GM23248 (cell line): Measurements from ENCODE around the gene EFNA1. TPM values are rescaled to one million over a fixed set of nuclear protein-coding genes. Genes with fewer than 3 reads are reported as not detected.

Experiments
- DNase-seq: peaks from one replicate; pipeline ENCODE4 v3.0.0-alpha.2; 2015
- H2AFZ ChIP-seq: fragments of 200-600 bp; sonication (generic); 2 replicates; pipeline ENCODE4 v1.6.1; 2016; ENCODE audit warnings: antibody characterized with exemption
- H3F3A ChIP-seq: fragments of 200-600 bp; sonication (generic); 2 replicates; pipeline ENCODE4 v1.6.1; 2016; ENCODE audit warnings: mild to moderate bottlenecking, antibody characterized with exemption, mixed run types; ENCODE audit not compliant: insufficient read depth
- H3K27ac ChIP-seq: fragments of 200-600 bp; sonication (generic); 2 replicates; pipeline ENCODE4 v1.5.1; 2016; ENCODE audit warnings: mild to moderate bottlenecking
- H3K27me3 ChIP-seq: fragments of 200-600 bp; sonication (generic); replicated peaks from 2 replicates; pipeline ENCODE4 v1.6.1; 2016; ENCODE audit warnings: mild to moderate bottlenecking; ENCODE audit not compliant: insufficient read depth
- H3K36me3 ChIP-seq: fragments of 200-600 bp; sonication (generic); 2 replicates; pipeline ENCODE4 v1.6.1; 2016; ENCODE audit warnings: low read depth, mild to moderate bottlenecking
- H3K4me1 ChIP-seq: fragments of 200-600 bp; sonication (generic); 2 replicates; pipeline ENCODE4 v1.6.1; 2016; ENCODE audit warnings: mild to moderate bottlenecking; ENCODE audit not compliant: insufficient read depth
- H3K4me2 ChIP-seq: fragments of 200-600 bp; sonication (generic); one replicate; pipeline ENCODE4 v1.6.1; 2016; ENCODE audit warnings: mild to moderate bottlenecking; ENCODE audit not compliant: unreplicated experiment
- H3K4me3 ChIP-seq: fragments of 200-600 bp; sonication (generic); 2 replicates; pipeline ENCODE4 v1.5.1; 2016; ENCODE audit warnings: mild to moderate bottlenecking
- H3K79me2 ChIP-seq: fragments of 200-600 bp; sonication (generic); 2 replicates; pipeline ENCODE4 v1.6.1; 2016; ENCODE audit warnings: mild to moderate bottlenecking; ENCODE audit not compliant: insufficient read depth
- H3K9ac ChIP-seq: fragments of 200-600 bp; sonication (generic); 2 replicates; pipeline ENCODE4 v1.6.1; 2016; ENCODE audit warnings: mild to moderate bottlenecking
- H3K9me2 ChIP-seq: fragments of 200-600 bp; sonication (generic); 2 replicates; pipeline ENCODE4 v1.6.1; 2016; ENCODE audit warnings: mixed run types, mild to moderate bottlenecking, moderate library complexity; ENCODE audit not compliant: insufficient read depth
- H3K9me3 ChIP-seq: fragments of 200-600 bp; sonication (generic); one replicate; pipeline ENCODE4 v1.6.1; 2017; ENCODE audit warnings: low read depth
- H4K20me1 ChIP-seq: fragments of 200-600 bp; sonication (generic); 2 replicates; pipeline ENCODE4 v1.6.0; 2016; ENCODE audit not compliant: insufficient read depth
- EZH2 ChIP-seq: fragments of 200-600 bp; sonication (generic); IDR thresholded peaks from 2 replicates; pipeline ENCODE4 v1.6.1; 2018; ENCODE audit warnings: antibody characterized with exemption, mild to moderate bottlenecking; ENCODE audit not compliant: insufficient read depth, poor library complexity, severe bottlenecking
- EZH2phosphoT487 ChIP-seq: fragments of 200-600 bp; sonication (generic); IDR thresholded peaks from 2 replicates; pipeline ENCODE4 v1.6.1; 2018; ENCODE audit warnings: antibody characterized with exemption, moderate library complexity, mild to moderate bottlenecking, low read depth; ENCODE audit not compliant: insufficient read depth
- WGBS, 2 experiments: methylation state at CpG; one replicate each; pipeline ENCODE4 v1.1.6; 2015 to 2017; ENCODE audit warnings: low lambda C conversion rate in 2 of 2, low coverage in 1 of 2; ENCODE audit errors: missing lambda C conversion rate in 2 of 2; 5-methylcytosine and 5-hydroxymethylcytosine counted together
- in situ Hi-C: fragments of 300-500 bp; cut with MboI; formaldehyde crosslinking; loops from 2 replicates; pipeline ENCODE4 v1.15.0; 2020
- polyA plus RNA-seq: library from polyadenylated mRNA; unstranded; fragments of >200 nt; fragmentation: Nextera tagmentation; extraction: Ambion mirVana; gene quantifications from 2 replicates; pipeline ENCODE4 v1.2.1, GENCODE V29; 2016
- total RNA-seq: library from RNA; depleted of rRNA; stranded (reverse); fragments of >200 nt; shearing (Covaris generic); gene quantifications from 2 replicates; pipeline ENCODE4 v1.2.3, GENCODE V29; 2014

Gene EFNA1
- total and polyA plus RNA-seq, 2 experiments from 2014 or later = not detected

- TF ChIP-seq EZH2 (no peak), EZH2phosphoT487 (no peak)
- Histone ChIP-seq H3K79me2 (no peaks in the 10 kb centered on the region), H3K4me1 (no peaks in the 10 kb centered on the region), H3K4me3 (no peak overlapping the region), H3K9me3 (no peaks in the 10 kb centered on the region), H3K27ac (no peak overlapping the region), H3K4me2 (no peak overlapping the region), H3F3A (0 out of 2 replicates have a peak, but pooled peaks cover 6% of the 10 kb centered on the region), H3K9ac (no peak overlapping the region), H3K9me2 (no peaks in the 10 kb centered on the region), H3K36me3 (no peaks in the 10 kb centered on the region), H3K27me3 (peaks cover 19% of the 10 kb centered on the region), H2AFZ (no peak overlapping the region), H4K20me1 (no peaks in the 10 kb centered on the region)
- no peak for DNase-seq
- in situ Hi-C loops = no loop called here
- 63 to 69% methylated on average over 7 of the region's 7 CpGs for WGBS, 2 experiments
Measured at GRCh38 chr1:155099331-155099730, 28.3 kb upstream of the EFNA1 start.

- Histone ChIP-seq H3K4me1 (no peaks in the 10 kb centered on the region), H3K4me3 (no peak overlapping the region), H3K4me2 (no peak overlapping the region), H3K79me2 (no peaks in the 10 kb centered on the region), H3K36me3 (no peaks in the 10 kb centered on the region), H3K9ac (no peak overlapping the region), H3K27ac (no peak overlapping the region), H3K27me3 (peaks cover 26% of the 10 kb centered on the region), H3K9me2 (no peaks in the 10 kb centered on the region), H3F3A (no peaks in the 10 kb centered on the region), H2AFZ (no peak overlapping the region), H4K20me1 (no peaks in the 10 kb centered on the region), H3K9me3 (no peaks in the 10 kb centered on the region)
- in situ Hi-C loops = no loop called here
- WGBS, 2 experiments = 78 to 79% methylated on average over 9 of the region's 9 CpGs
- TF ChIP-seq EZH2phosphoT487 (no peak), EZH2 (no peak)
- DNase-seq = no peak
Measured at GRCh38 chr1:155103325-155103724, 24.4 kb upstream of the EFNA1 start.

GRCh38 chr1:155104605-155105534, 22.8 kb upstream of the EFNA1 start:
- no peaks in the 10 kb centered on the region for H3K9me3 ChIP-seq
- no peak overlapping the region for H3K9ac ChIP-seq
- no peak for DNase-seq
- no peaks in the 10 kb centered on the region for H3K36me3 ChIP-seq
- no peak overlapping the region for H3K27ac ChIP-seq
- peaks cover 26% of the 10 kb centered on the region for H3K27me3 ChIP-seq
- H3K4me3 ChIP-seq = no peak overlapping the region
- H2AFZ ChIP-seq = no peak overlapping the region
- in situ Hi-C loops = no loop called here
- H3K4me2 ChIP-seq = no peak overlapping the region
- TF ChIP-seq EZH2phosphoT487 (no peak), EZH2 (no peak)
- H4K20me1 ChIP-seq = no peaks in the 10 kb centered on the region
- no peaks in the 10 kb centered on the region for H3K79me2 ChIP-seq
- H3K4me1 ChIP-seq = no peaks in the 10 kb centered on the region
- H3K9me2 ChIP-seq = no peaks in the 10 kb centered on the region
- no peaks in the 10 kb centered on the region for H3F3A ChIP-seq
- 56 to 58% methylated on average over 7 of the region's 7 CpGs for WGBS, 2 experiments

- H3K9ac ChIP-seq = no peak overlapping the region
Measured at GRCh38 chr1:155105604-155106011, 22.1 kb upstream of the EFNA1 start.

More at GRCh38 chr1:155105604-155106011, 22.1 kb upstream of the EFNA1 start:
- no peak overlapping the region for H3K27ac ChIP-seq
- H3F3A ChIP-seq = no peaks in the 10 kb centered on the region
- peaks cover 26% of the 10 kb centered on the region for H3K27me3 ChIP-seq
- H4K20me1 ChIP-seq = no peaks in the 10 kb centered on the region
- H3K9me2 ChIP-seq = no peaks in the 10 kb centered on the region
- 61 to 62% methylated on average over 7 of the region's 7 CpGs for WGBS, 2 experiments
- H3K36me3 ChIP-seq = no peaks in the 10 kb centered on the region
- TF ChIP-seq EZH2phosphoT487 (no peak), EZH2 (no peak)
- no peak overlapping the region for H3K4me2 ChIP-seq
- in situ Hi-C loops = no loop called here
- DNase-seq = no peak
- H3K4me1 ChIP-seq = no peaks in the 10 kb centered on the region
- H3K79me2 ChIP-seq = no peaks in the 10 kb centered on the region
- no peaks in the 10 kb centered on the region for H3K9me3 ChIP-seq
- no peak overlapping the region for H3K4me3 ChIP-seq
- H2AFZ ChIP-seq = no peak overlapping the region
